ENCODE measurements around the gene TPST1. TPM values are rescaled to one million over a fixed set of nuclear protein-coding genes. Genes with fewer than 3 reads are reported as not detected.

The TPST1 gene
- total and polyA plus RNA-seq, 9 of the 15 experiments (the other 6 are each of a cell fraction or from before 2014, with no cell fraction given) = 0.15 to 2.2 (median 0.53) TPM

GRCh38 chr7:66355756-66356155 is 150.6 kb downstream of the TPST1 start (continued):
- TF ChIP-seq RAD21 (CRISPR knock-in tag; conservative IDR thresholded peaks at IDR 0.05 in 1 of 2, IDR thresholded peaks at IDR 0.05 in 1 of 2) (no peak), CHD2 (IDR thresholded peaks at IDR 0.05; ENCODE audit: low read depth, low read length) (no peak), NELFE (IDR thresholded peaks at IDR 0.05; ENCODE audit: insufficient read depth, insufficient read length) (no peak)

- no peaks in the 10 kb centered on the region for H3K4me1 ChIP-seq (replicated peaks in 1 of 2; ENCODE audit: control insufficient read depth in 2 of 2, insufficient read depth in 2 of 2, low read length in 2 of 2)
- H3K4me2 ChIP-seq (ENCODE audit: insufficient read depth, low read length) = no peak overlapping the region
Observed at GRCh38 chr7:66356277-66356721, 151.2 kb downstream of the TPST1 start.

More at GRCh38 chr7:66356277-66356721, 151.2 kb downstream of the TPST1 start:
- in situ Hi-C loops (cut with MboI) = no loop called here
- Histone ChIP-seq H3K9me1 (ENCODE audit: control insufficient read depth, insufficient read depth, low read length) (no peaks in the 10 kb centered on the region), H4K20me1 (replicated peaks; ENCODE audit: control insufficient read depth, insufficient read depth, low read length) (no peaks in the 10 kb centered on the region; the same call in 1 of the 2 replicates), H3K4me3 (no peak overlapping the region), H3K36me3 (ENCODE audit: control insufficient read depth, insufficient read depth, low read length) (no peaks in the 10 kb centered on the region), H2AFZ (ENCODE audit: low read depth, low read length) (no peak overlapping the region), H3K9ac (ENCODE audit: insufficient read depth in 1 of 2, low read depth in 2 of 2, low read length in 2 of 2) (no peak overlapping the region), H3K79me2 (ENCODE audit: control insufficient read depth, insufficient read depth, low read length) (no peaks in the 10 kb centered on the region), H3K27me3 (ENCODE audit: control insufficient read depth in 2 of 2, insufficient read depth in 2 of 2, low read length in 2 of 2) (peaks cover 18 to 58% of the 10 kb centered on the region in 2 experiments), H3K9me3 (replicated peaks; ENCODE audit: control insufficient read depth, insufficient read depth, low read depth, low read length) (no peaks in the 10 kb centered on the region), H3K27ac (ENCODE audit: extremely low read depth, low read depth, low read length) (no peak overlapping the region)
- TF ChIP-seq SLC30A9 (CRISPR knock-in tag; IDR thresholded peaks at IDR 0.05) (no peak), SAFB2 (IDR thresholded peaks at IDR 0.05; ENCODE audit: borderline replicate concordance, low read depth, low read length, severe bottlenecking) (no peak), USF2 (CRISPR knock-in tag; IDR thresholded peaks at IDR 0.05) (no peak), BCOR (IDR thresholded peaks at IDR 0.05) (no peak), ZNF76 (CRISPR knock-in tag; IDR thresholded peaks at IDR 0.05; ENCODE audit: borderline replicate concordance) (no peak), NFE2L1 (tag; IDR thresholded peaks at IDR 0.05; ENCODE audit: borderline replicate concordance, low read depth) (no peak), ZNF143 (CRISPR knock-in tag; IDR thresholded peaks at IDR 0.05) (no peak), ZNF589 (CRISPR knock-in tag; IDR thresholded peaks at IDR 0.05; ENCODE audit: low read depth) (no peak), ZNF584 (CRISPR knock-in tag; IDR thresholded peaks at IDR 0.05; ENCODE audit: low read depth) (no peak), KDM5B (IDR thresholded peaks at IDR 0.05; ENCODE audit: insufficient replicate concordance, low read depth, low read length) (no peak)
- TF ChIP-seq, protein P1, sequence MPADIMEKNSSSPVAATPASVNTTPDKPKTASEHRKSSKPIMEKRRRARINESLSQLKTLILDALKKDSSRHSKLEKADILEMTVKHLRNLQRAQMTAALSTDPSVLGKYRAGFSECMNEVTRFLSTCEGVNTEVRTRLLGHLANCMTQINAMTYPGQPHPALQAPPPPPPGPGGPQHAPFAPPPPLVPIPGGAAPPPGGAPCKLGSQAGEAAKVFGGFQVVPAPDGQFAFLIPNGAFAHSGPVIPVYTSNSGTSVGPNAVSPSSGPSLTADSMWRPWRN (IDR thresholded peaks at IDR 0.05; ENCODE audit: low read depth) = no peak
- intact Hi-C loops (cut with micrococcal nuclease) = no loop called here
- BruUV-seq (replicated peaks) = no TSS peak
- DNase-seq (ENCODE audit: extremely low read depth in 1 of 4, low spot score in 3 of 4) = no peak
- WGBS (ENCODE audit: insufficient coverage, low coverage, missing lambda C conversion rate) = 12% methylated on average over 6 of the region's 6 CpGs
- no peak for FAIRE-seq
- CTCF ChIA-PET (ENCODE audit: low intra/inter-chr PET ratio) = no interaction called here
- POLR2A ChIA-PET = no interaction called here
- ATAC-seq = no peak

Data from K562 (cell line).